Muscle layer of colon (tissue), 2 donors: ENCODE data around the gene NCBP1.

Source experiments
- H3K27ac ChIP-seq: one replicate; pipeline ENCODE4 v1.7.0; 2013; ENCODE audit warnings: low read depth, mild to moderate bottlenecking, low read length, moderate library complexity
- H3K27me3 ChIP-seq, 2 donors: one replicate each; pipeline ENCODE4 v1.7.0; 2013; ENCODE audit warnings: low read length in 2 of 2, mild to moderate bottlenecking in 2 of 2; ENCODE audit not compliant: insufficient read depth in 2 of 2, control insufficient read depth in 1 of 2
- H3K36me3 ChIP-seq: one replicate; pipeline ENCODE4 v1.7.0; 2013; ENCODE audit warnings: mild to moderate bottlenecking, low read length; ENCODE audit not compliant: insufficient read depth
- H3K4me1 ChIP-seq: one replicate; pipeline ENCODE4 v1.7.0; 2013; ENCODE audit warnings: mild to moderate bottlenecking, low read length; ENCODE audit not compliant: insufficient read depth
- H3K4me3 ChIP-seq, 2 donors: one replicate each; pipeline ENCODE4 v1.7.0; 2013; ENCODE audit warnings: low read length in 2 of 2, low read depth in 1 of 2, mild to moderate bottlenecking in 1 of 2, moderate library complexity in 1 of 2
- H3K9ac ChIP-seq: one replicate; pipeline ENCODE4 v1.7.0; 2013; ENCODE audit warnings: low read length
- H3K9me3 ChIP-seq: one replicate; pipeline ENCODE4 v1.7.0; 2013; ENCODE audit warnings: mild to moderate bottlenecking, low read length
- donor health status: abdominal sarcoma.
- donor health status: Adenocarcinoma of cecum.

Gene NCBP1

DNA sequence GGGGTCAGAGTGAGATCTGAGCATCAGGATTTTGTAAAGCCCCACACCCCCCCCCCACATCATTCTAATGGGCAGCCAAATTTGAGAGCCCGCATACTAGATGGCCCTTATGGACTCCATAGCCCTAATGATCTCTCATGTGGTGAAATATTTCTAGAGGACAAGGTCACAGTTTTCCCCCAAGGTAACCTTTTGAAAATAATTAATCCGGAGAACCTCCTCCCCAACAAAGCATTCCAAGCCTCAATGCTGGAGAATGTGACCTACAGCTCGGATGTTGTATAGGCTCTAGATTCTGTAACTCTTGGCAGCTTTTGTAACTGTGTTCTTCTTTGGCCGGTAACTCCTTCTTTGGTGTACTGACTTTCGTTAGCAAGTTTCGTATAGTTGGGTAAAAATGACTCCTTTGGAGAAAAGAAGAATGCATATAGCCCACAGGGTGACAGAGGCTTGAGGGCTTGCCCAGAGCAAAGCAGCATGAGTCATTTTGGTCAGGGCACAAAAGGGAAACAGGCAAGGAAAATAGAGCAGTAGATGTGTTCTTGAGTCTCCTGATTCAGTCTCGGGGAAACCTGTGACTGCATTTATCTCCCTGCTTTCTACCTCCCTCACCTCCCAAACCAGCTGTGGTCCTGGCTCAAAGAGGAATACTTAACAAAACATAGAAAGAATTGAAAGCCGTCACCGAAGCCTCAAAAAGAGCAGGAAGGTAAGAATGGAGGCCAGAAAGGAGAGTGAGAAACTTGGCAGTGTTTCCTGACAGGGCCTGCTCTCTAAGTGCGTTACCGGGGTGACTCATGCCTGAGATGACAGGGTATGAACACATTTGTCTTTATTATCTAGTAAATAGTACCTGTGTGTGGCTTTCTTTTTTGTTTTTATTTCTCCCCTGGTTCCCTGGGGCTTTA lies 70.1 kb downstream of the NCBP1 start:
- H3K9me3 ChIP-seq: no peaks in the 10 kb centered on the region
- H3K27me3 ChIP-seq: no peaks in the 10 kb centered on the region
- peaks cover 5% of the 10 kb centered on the region for H3K4me1 ChIP-seq
- no peak overlapping the region for H3K9ac ChIP-seq
- no peak overlapping the region for H3K4me3 ChIP-seq
- no peak overlapping the region for H3K27ac ChIP-seq
- H3K36me3 ChIP-seq: no peaks in the 10 kb centered on the region

DNA sequence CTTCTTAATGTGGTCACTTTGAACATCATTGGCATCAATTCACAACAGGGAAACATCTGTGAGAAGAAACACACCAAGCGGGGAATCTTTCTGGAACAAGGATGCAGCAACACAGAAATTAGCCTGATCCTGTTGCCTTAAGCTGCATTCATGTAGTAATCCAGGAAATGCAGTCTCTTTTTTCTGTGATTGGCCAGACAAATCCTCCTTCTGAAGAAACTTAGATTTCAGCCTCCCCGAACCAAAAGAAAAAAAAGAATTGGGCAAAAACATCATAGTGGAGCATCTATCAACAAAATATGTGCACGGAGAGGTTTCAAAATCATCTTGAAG lies 70.7 kb downstream of the NCBP1 start:
- Histone ChIP-seq H3K9ac (no peak overlapping the region), H3K4me1 (peaks cover 5% of the 10 kb centered on the region), H3K27me3 (no peaks in the 10 kb centered on the region), H3K4me3 (no peak overlapping the region), H3K36me3 (no peaks in the 10 kb centered on the region), H3K27ac (no peak overlapping the region), H3K9me3 (no peaks in the 10 kb centered on the region)

DNA sequence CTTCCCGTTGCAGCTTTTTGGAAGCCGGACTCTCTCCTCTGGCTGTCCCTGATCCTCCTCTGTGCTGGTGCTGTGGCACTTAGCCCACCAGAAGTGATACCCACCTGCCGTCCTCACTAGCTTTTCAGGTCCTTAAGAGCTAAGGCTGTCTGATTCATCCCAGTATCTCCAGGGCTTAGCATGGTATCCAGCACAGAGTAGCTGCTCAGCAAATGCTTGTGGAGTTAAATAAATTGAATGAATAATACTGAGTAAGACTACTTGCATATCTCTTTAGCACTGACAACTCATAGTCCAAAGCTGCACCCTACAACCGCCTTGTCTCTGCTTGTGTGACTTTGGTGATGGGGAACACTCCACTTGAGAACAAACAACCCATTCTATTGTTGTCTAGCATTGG lies 71.2 kb downstream of the NCBP1 start:
- Histone ChIP-seq H3K27ac (no peak overlapping the region), H3K4me3 (no peak overlapping the region), H3K9me3 (no peaks in the 10 kb centered on the region), H3K36me3 (no peaks in the 10 kb centered on the region), H3K9ac (no peak overlapping the region), H3K27me3 (no peaks in the 10 kb centered on the region), H3K4me1 (peaks cover 5% of the 10 kb centered on the region)

- H3K27me3 ChIP-seq: no peaks in the 10 kb centered on the region
- no peak overlapping the region for H3K9ac ChIP-seq
- H3K27ac ChIP-seq: no peak overlapping the region
Measured at GRCh38 chr9:97705354-97705950, 71.8 kb downstream of the NCBP1 start.

GRCh38 chr9:97706246-97706645 lies 72.6 kb downstream of the NCBP1 start:
- Histone ChIP-seq H3K9ac (no peak overlapping the region), H3K9me3 (no peaks in the 10 kb centered on the region), H3K27me3 (no peaks in the 10 kb centered on the region), H3K4me1 (peaks cover 10% of the 10 kb centered on the region), H3K27ac (no peak overlapping the region), H3K4me3 (no peak overlapping the region), H3K36me3 (no peaks in the 10 kb centered on the region)

More at GRCh38 chr9:97705354-97705950, 71.8 kb downstream of the NCBP1 start:
- H3K36me3 ChIP-seq: no peaks in the 10 kb centered on the region
- no peak overlapping the region for H3K4me3 ChIP-seq
- no peaks in the 10 kb centered on the region for H3K9me3 ChIP-seq
- H3K4me1 ChIP-seq: peaks cover 5% of the 10 kb centered on the region

GRCh38 chr9:97710356-97711222 lies 77.0 kb downstream of the NCBP1 start:
- Histone ChIP-seq H3K4me1 (peaks cover 5% of the 10 kb centered on the region), H3K27me3 (no peaks in the 10 kb centered on the region), H3K4me3 (no peak overlapping the region), H3K36me3 (no peaks in the 10 kb centered on the region), H3K9ac (no peak overlapping the region), H3K27ac (no peak overlapping the region), H3K9me3 (no peaks in the 10 kb centered on the region)

DNA sequence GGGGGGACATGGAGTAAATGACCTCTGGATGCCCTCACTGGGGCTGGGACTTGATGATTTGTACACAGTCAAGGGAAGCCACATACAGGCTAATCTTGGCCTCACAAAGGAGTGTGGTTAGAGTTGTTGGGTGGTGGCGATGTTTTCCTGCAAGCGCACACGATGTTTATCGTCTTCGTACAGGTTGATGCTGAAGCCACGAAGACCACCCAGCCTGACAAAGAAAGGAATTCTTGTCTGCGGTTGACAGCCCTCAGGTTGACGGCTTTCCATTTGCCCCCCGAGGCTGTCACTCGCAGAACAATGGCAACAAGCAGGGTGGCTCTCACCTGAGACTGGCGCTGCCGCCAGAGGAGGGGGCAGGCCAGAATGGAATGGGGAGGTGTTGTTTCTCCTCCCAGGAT lies 77.6 kb downstream of the NCBP1 start:
- Histone ChIP-seq H3K9ac (no peak overlapping the region), H3K27me3 (no peaks in the 10 kb centered on the region), H3K4me1 (peaks cover 5% of the 10 kb centered on the region), H3K9me3 (no peaks in the 10 kb centered on the region), H3K27ac (no peak overlapping the region), H3K4me3 (no peak overlapping the region), H3K36me3 (no peaks in the 10 kb centered on the region)

DNA sequence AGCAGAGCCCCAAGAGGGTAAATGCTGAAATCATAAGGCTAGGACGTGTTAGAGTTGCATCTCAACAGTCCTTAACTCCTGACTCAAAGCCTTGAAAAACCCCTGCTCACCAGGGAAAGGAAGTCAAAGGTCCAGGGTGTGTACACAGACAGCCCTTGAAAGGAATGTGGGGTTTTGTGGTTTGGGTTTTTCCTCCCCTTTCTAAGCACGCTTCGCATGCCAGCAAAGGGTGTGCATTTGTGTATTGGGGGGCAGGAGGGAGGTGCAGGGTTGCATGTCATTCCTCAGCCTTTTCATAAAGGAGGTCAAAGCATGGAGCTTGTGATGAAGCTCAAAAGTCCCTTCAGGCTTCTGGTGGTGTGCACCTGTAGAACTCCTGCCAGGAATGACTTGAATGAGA lies 80.8 kb downstream of the NCBP1 start:
- no peak overlapping the region for H3K27ac ChIP-seq
- H3K9me3 ChIP-seq: no peaks in the 10 kb centered on the region

GRCh38 chr9:97717866-97718265 lies 84.2 kb downstream of the NCBP1 start:
- no peaks in the 10 kb centered on the region for H3K36me3 ChIP-seq
- no peaks in the 10 kb centered on the region for H3K9me3 ChIP-seq
- no peak overlapping the region for H3K4me3 ChIP-seq
- no peak overlapping the region for H3K27ac ChIP-seq
- H3K4me1 ChIP-seq: no peaks in the 10 kb centered on the region
- H3K9ac ChIP-seq: no peak overlapping the region
- H3K27me3 ChIP-seq: no peaks in the 10 kb centered on the region

More for the DNA sequence above, 80.8 kb downstream of the NCBP1 start:
- H3K27me3 ChIP-seq: no peaks in the 10 kb centered on the region
- no peak overlapping the region for H3K4me3 ChIP-seq
- no peak overlapping the region for H3K9ac ChIP-seq
- peaks cover 5% of the 10 kb centered on the region for H3K4me1 ChIP-seq
- H3K36me3 ChIP-seq: no peaks in the 10 kb centered on the region

- Histone ChIP-seq H3K4me1 (no peaks in the 10 kb centered on the region), H3K9me3 (no peaks in the 10 kb centered on the region), H3K9ac (no peak overlapping the region), H3K27ac (no peak overlapping the region), H3K27me3 (no peaks in the 10 kb centered on the region), H3K36me3 (no peaks in the 10 kb centered on the region), H3K4me3 (no peak overlapping the region)
Measured at GRCh38 chr9:97721396-97721795, 87.8 kb downstream of the NCBP1 start.

DNA sequence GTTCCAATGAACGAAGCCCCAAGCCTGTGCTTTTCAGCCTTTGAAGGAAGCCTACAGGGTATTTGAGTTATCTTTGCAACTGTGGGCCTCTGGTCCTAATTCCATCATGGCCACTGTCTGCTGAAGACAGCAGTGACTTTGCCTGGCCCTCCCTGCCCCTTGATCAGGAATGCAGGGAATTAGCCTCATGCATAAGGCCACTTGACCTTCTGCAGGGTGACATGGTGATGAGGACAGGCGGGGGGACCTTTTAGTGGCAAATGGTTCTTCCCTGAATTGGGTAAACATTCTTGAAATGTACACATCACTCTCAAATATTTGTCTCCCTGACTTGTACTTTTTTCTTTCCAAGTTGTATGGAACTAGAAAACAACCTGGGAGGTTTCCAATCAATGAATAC lies 88.7 kb downstream of the NCBP1 start:
- Histone ChIP-seq H3K9me3 (no peaks in the 10 kb centered on the region), H3K9ac (no peak overlapping the region), H3K27ac (no peak overlapping the region), H3K4me3 (no peak overlapping the region), H3K27me3 (no peaks in the 10 kb centered on the region), H3K4me1 (no peaks in the 10 kb centered on the region), H3K36me3 (no peaks in the 10 kb centered on the region)
